Keratinocyte (primary cell): ENCODE data around the gene FAT4.

Experiments
- EZH2 ChIP-seq: IDR thresholded peaks from one replicate; pipeline ENCODE4 v1.6.1; 2012; ENCODE audit warnings: inconsistent platforms, mild to moderate bottlenecking, low read length, moderate library complexity
- TF ChIP-seq, protein P1 (sequence below), 3 experiments: IDR thresholded peaks in 1 of 3; conservative IDR thresholded peaks in 1 of 3; optimal IDR thresholded peaks in 1 of 3; 2 replicates in 2 of 3; 3 replicates in 1 of 3; pipeline versions ENCODE3 to v1.5.1; 2011; ENCODE audit warnings: low read length in 3 of 3, mild to moderate bottlenecking in 3 of 3, moderate library complexity in 2 of 3, control low read depth in 1 of 3, inconsistent platforms in 1 of 3; ENCODE audit not compliant: insufficient read depth in 2 of 3; ENCODE audit errors: extremely low read depth in 1 of 3

DNA sequence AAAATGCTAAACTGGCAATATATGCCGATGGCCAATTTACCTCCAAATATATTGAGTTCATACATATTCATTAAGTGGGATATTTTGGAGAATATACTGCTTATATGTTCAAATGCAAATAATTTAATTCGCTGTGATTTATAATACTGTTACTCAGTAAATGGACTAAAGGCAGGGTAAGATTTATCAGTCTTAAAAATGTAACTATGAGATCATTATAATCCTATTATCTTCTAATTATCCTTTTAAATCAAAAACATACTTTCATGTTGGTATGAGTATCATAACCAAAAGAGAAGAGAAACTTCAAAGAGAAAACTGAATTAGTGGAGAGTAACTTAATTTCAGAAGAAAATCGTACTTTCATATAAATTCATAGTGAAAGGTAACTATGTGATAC lies 44.6 kb downstream of the FAT4 start:
- TF ChIP-seq, protein P1, sequence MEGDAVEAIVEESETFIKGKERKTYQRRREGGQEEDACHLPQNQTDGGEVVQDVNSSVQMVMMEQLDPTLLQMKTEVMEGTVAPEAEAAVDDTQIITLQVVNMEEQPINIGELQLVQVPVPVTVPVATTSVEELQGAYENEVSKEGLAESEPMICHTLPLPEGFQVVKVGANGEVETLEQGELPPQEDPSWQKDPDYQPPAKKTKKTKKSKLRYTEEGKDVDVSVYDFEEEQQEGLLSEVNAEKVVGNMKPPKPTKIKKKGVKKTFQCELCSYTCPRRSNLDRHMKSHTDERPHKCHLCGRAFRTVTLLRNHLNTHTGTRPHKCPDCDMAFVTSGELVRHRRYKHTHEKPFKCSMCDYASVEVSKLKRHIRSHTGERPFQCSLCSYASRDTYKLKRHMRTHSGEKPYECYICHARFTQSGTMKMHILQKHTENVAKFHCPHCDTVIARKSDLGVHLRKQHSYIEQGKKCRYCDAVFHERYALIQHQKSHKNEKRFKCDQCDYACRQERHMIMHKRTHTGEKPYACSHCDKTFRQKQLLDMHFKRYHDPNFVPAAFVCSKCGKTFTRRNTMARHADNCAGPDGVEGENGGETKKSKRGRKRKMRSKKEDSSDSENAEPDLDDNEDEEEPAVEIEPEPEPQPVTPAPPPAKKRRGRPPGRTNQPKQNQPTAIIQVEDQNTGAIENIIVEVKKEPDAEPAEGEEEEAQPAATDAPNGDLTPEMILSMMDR (optimal IDR thresholded peaks at IDR 0.05 in 1 of 3, IDR thresholded peaks at IDR 0.05 in 1 of 3, conservative IDR thresholded peaks at IDR 0.05 in 1 of 3; ENCODE audit: extremely low read depth in 1 of 3, insufficient read depth in 2 of 3, low read length in 3 of 3): no peak
- TF ChIP-seq EZH2: no peak
